ELF-1 (cell line): ENCODE data around the gene EML6.

Experiments
- DNase-seq: peaks from one replicate; pipeline ENCODE4 v3.0.0-alpha.2; 2016; ENCODE audit warnings: low read depth, low spot score

Gene EML6

DNA sequence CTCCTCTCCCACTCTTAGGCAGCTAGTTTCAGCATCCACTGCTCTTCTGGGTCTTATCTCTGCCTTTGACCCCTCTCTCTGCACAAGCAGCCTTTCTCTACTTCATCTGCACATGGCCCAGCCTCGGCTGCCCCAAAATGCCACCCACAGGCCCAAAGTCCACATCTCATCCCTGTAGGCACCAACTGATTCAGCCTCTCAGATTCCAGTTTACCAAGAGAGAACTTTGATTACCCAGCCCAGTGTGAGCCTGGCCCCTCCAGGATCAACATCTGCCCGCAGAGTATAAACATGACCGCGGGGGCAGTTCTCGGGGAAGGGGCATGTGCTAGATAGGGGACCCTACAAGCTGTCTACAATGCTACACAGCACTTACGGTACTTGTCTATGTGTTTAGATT is 185.1 kb downstream of the EML6 start:
- no peak for DNase-seq

DNA sequence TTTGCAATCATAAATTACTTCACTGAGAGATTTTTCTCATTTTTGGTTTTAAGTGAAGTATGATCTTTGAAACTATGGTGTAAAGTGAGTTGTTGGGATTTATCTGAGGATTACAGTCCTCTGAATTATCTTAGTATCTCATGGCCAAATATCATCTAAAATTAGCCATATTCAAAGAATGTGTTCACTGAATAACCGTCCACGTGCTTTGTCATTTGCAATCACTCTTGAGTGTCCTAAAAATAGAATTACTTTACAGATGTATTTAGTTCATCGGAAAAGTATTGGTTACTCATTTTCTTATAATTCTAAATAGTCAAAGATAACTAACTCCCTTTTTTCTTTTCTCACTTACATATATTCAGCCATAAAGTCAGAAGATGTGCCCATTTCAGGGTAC is 185.5 kb downstream of the EML6 start:
- no peak for DNase-seq

DNA sequence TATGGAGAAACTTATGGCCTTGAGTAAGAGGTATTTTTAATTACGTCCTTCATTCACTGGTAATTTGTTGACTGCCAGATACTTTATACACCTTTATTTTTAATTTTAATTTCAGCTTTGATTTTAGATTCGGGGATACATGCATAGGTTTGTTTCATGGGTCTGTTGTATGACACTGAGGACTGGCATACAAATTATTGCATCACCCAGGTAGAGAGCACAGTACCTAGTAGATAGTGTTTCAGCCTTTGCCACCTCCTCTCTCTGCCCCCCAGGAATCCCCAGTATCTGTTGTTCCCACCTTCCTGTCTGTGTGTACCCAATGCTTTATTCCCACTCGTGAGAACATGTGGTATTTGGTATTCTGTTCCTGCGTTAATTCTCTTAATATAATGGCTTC is 188.8 kb downstream of the EML6 start:
- DNase-seq: no peak

DNA sequence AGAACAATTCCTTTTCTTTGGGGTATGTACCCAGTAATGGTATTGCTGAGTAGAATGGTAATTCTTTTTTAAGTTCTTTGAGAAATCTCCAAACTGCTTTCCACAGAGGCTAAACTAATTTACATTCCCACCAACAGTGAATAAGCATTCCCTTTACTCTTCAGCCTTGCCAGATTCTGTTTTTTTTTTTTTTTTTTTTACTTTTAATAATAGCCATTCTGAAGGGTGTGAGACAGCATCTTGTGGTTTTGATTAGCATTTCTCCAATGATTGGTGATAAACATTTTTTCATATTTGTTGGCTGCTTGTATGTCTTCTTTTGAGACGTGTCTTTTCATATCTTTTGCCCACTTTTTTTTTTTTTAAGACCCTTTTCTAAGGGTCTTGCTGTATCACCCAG is 189.4 kb downstream of the EML6 start:
- no peak for DNase-seq

GRCh38 chr2:54914637-54915036 is 191.2 kb downstream of the EML6 start:
- DNase-seq: no peak

DNA sequence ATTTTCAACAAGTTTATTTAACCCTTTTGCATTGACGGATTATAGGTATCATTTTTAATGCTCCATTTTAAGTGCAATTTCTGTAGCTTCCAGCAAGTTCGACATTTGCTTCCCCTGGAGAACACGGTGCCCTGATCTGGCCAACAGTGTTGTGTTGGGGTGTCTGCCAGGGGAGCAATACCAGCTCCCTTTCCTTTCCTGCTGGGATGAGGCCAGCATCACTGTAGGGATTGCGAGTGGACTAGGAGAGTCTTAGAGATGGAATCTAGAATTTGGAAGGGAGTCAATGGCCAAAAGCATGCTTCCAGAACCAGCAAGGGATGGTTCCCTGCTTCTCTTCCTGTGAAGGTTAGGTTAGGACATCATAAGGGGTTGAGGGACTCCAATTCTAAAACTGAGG is 191.6 kb downstream of the EML6 start:
- DNase-seq: no peak

GRCh38 chr2:54916637-54917036 is 193.2 kb downstream of the EML6 start:
- DNase-seq: no peak

DNA sequence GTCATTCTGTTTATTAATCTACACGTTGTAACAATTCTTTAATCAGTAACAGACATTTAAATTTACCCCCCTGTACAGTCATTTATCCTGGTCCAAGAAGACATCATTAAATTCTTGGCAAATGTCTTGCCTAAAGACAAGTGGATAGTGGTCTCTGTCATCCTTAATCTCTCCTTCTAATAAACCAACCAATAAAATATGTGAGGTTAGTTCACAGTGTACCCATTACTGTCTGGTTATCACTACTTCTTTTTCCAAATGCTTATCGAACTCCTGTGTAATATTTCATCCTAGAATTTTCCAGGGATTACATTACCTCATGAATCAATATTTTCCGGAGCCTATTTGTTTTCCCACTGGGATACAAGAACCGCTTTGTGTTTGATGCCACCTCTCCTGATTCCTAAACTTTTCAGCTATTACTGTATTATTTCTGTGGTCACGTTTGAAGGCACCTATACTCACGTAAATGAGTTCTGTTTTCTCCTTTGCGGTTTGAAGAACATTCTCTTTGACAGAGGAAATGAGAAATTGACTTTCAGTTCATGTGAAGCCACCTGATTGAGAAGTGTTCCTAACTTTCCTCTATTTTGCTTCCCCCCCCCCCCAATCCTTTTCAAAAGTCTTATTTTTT is 195.3 kb downstream of the EML6 start:
- no peak for DNase-seq

- no peak for DNase-seq
Measured at GRCh38 chr2:54920660-54921059, 197.2 kb downstream of the EML6 start.

DNA sequence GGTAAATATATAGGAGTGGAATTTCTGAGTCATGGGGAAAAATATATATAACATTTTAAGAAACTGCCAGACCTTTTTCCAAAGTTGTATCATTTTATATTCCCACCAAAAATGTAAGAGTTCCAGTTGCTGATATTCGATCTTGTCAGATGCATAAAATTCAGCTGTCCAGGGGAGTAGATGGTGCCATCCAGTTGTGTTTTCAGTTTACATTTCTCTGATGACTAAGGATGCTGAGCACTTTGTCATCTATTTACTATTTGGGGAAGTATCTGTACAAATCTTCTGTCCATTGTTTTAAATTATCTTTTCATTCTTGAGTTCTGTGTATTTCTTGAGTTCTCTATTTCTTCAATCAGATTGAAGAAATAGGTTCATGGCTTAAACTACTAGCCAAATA is 200.7 kb downstream of the EML6 start:
- no peak for DNase-seq

GRCh38 chr2:54925022-54925421 is 201.6 kb downstream of the EML6 start:
- DNase-seq: no peak

GRCh38 chr2:54927085-54927750 is 203.8 kb downstream of the EML6 start:
- no peak for DNase-seq

GRCh38 chr2:54927751-54928615 is 204.5 kb downstream of the EML6 start:
- DNase-seq: no peak

DNA sequence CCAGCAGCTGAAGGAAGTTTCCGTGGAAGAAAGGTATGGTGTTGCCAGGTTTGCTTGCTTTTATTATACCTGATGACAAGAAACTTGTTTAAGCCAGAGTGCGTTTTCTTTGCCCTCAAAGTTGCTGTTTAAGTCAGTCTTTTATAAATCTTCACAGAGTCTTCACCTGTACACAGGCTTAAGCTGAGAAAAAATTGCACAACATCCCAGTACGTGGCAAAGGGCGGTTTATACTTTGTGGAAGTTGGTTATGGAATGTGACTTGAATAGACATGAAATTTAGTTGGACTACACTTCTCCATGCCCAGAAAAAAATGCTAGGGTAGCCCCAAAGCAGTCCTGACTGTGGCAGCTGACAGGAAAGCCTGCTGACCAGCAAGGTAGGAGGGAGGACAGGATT is 205.3 kb downstream of the EML6 start:
- DNase-seq: no peak

GRCh38 chr2:54931473-54931872 is 208.0 kb downstream of the EML6 start:
- no peak for DNase-seq

DNA sequence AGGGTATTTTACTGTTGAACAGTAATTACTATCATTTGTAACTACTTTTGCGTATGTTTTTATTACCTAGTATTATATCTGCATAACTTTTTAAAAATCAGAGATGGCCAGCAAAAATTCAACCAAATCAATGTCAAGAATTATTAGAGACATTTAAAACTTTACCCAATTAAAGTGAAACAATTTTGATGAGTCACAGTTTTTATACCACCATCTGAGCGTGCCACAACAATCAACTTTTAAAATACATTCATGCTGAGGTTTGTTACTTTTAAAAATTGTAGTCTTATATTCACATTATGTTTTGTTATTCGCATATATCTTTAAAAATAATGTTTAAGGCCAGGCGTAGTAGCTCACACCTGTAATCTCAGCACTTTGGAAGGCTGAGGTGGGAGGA is 211.9 kb downstream of the EML6 start:
- DNase-seq: no peak

- DNase-seq: no peak
Measured at GRCh38 chr2:54936766-54937165, 213.3 kb downstream of the EML6 start.

- no peak for DNase-seq
Measured at GRCh38 chr2:54939446-54940118, 216.1 kb downstream of the EML6 start.

GRCh38 chr2:54940723-54941122 is 217.3 kb downstream of the EML6 start:
- no peak for DNase-seq

- no peak for DNase-seq
Measured at GRCh38 chr2:54941248-54941984, 218.0 kb downstream of the EML6 start.

DNA sequence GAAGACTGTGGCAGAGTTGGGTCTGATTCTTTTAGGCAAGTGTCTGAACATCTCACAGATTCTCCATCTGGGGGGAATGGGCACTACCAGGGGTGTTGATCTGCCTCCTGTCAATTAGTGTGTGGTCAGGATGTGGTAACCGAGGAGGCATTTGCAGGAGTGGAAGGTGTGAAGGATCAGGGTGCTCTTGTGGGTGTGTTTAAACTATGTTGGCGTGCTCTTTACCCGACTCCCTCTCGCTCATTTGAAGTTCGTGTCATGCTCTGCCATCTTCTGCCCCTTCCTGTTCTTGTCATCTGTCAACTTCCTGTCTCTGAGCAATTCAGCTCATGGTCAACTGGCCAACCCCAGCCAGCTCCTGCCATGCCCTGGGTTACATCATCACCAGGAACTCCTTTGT is 218.9 kb downstream of the EML6 start:
- no peak for DNase-seq
